HG03045 (cell line): Measurements from ENCODE around the gene PEF1.

Experiments
- ATAC-seq: cut with Tn5 transposase; IDR thresholded peaks from one replicate; pipeline ENCODE4 v1.9.1; 2021; ENCODE audit warnings: mild to moderate bottlenecking, moderate library complexity; ENCODE audit not compliant: unreplicated experiment

Gene PEF1

DNA sequence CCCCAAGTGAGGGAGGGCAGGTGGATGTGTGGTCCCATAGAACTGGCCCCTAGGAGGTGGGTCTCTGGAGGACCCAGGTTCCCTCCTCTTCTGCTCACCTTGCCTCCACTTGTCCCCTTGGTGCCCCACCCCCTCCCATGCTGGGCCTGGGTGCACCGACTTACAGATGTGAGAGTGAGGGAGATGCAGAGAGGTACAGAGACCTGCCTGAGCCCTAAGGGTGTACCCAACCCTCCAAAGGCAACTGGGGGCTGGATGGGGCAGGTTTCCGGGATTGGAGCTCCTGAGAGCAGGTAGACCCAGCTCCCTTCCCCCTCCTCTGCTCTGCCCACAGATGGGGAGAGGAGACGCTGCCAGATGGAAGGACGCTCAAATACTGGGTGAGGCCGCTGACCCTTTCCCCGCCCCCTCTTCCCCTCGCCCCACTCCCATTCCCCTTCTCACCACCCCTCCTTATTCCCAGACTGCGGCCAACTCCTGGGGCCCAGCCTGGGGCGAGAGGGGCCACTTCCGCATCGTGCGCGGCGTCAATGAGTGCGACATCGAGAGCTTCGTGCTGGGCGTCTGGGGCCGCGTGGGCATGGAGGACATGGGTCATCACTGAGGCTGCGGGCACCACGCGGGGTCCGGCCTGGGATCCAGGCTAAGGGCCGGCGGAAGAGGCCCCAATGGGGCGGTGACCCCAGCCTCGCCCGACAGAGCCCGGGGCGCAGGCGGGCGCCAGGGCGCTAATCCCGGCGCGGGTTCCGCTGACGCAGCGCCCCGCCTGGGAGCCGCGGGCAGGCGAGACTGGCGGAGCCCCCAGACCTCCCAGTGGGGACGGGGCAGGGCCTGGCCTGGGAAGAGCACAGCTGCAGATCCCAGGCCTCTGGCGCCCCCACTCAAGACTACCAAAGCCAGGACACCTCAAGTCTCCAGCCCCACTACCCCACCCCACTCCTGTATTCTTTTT is 58.0 kb downstream of the PEF1 start:
- ATAC-seq = no peak

- ATAC-seq = no peak
Measured at GRCh38 chr1:31585736-31586365, 58.8 kb downstream of the PEF1 start.

- ATAC-seq = no peak
Measured at GRCh38 chr1:31584869-31585735, 59.6 kb downstream of the PEF1 start.

- no peak for ATAC-seq
Measured at GRCh38 chr1:31583995-31584868, 60.4 kb downstream of the PEF1 start.

GRCh38 chr1:31583082-31583994 is 61.3 kb downstream of the PEF1 start:
- ATAC-seq = no peak

- ATAC-seq = no peak
Measured at GRCh38 chr1:31581821-31582810, 62.6 kb downstream of the PEF1 start.

- ATAC-seq = no peak
Measured at GRCh38 chr1:31580891-31581603, 63.6 kb downstream of the PEF1 start.

DNA sequence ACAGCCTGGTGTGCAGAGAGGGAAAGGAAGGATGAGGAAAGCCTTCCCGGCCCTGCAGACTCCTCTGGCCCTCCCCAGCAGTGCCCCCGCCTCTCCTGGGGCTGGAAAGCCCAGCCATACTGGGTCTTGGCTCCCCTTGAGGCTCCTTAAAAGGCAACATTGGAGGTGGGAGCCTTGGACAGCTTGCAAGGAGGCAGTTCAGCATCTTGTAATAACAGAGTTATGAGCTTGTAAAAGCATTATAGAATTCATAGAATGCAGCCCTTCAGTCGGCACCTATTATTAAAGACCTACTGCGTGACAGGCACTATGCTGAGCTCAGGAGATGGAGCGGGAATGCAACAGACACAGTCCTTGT is 64.2 kb downstream of the PEF1 start:
- ATAC-seq = no peak
